ENCODE data around the gene LTBP1. TPM values are rescaled to one million over a fixed set of nuclear protein-coding genes. Genes with fewer than 3 reads are reported as not detected.
A peak's percentile ranks its signal among the peaks of the same experiment; 100 is the strongest.

LTBP1 gene
- total and polyA plus RNA-seq, 10 of the 15 experiments (the other 5 are each of a cell fraction or from before 2014, with no cell fraction given), result 0.01 to 0.28 (median 0.12) TPM; not detected in 2

- FAIRE-seq, result peak; percentile 97
- ChIA-PET CTCF (no interaction called here), POLR2A (interaction anchor here (1.0 kb wide), 1 partner anchor 10 kb away, joined by 3 read pairs; no protein-coding TSS in a partner anchor), SMC1A (ENCODE audit: uncharacterized antibody, unreplicated experiment) (no interaction called here), RAD21 (ENCODE audit: unreplicated experiment) (no interaction called here)
- Histone ChIP-seq H3K36me3 (ENCODE audit: control insufficient read depth in 2 of 2, insufficient read depth in 2 of 2, low read length in 1 of 2) (no peaks in the 10 kb centered on the region), H4K20me1 (ENCODE audit: control insufficient read depth, insufficient read depth) (no peaks in the 10 kb centered on the region), H3K4me3 (0 out of 2 replicates have a peak overlapping the region, but pooled peaks have one; percentile 3), H3K27ac (ENCODE audit: control insufficient read depth, insufficient read depth) (no peak overlapping the region; the same call in 1 of the 2 replicates), H3K79me2 (ENCODE audit: control insufficient read depth, insufficient read depth, low read length) (no peaks in the 10 kb centered on the region), H3K27me3 (replicated peaks in 1 of 2; ENCODE audit: control insufficient read depth in 2 of 2, insufficient read depth in 2 of 2, low read length in 1 of 2) (no peaks in the 10 kb centered on the region), H2AFZ (ENCODE audit: control insufficient read depth, low read depth, low read length) (peak overlapping the region; percentile 1), H3K9ac (ENCODE audit: control insufficient read depth, insufficient read depth, low read length) (no peak overlapping the region), H3K4me2 (ENCODE audit: control insufficient read depth, insufficient read depth) (peak overlapping the region; percentile 64), H3K4me1 (ENCODE audit: control insufficient read depth, insufficient read depth, low read length) (peaks cover 19% of the 10 kb centered on the region), H3K9me3 (replicated peaks; ENCODE audit: control insufficient read depth, insufficient read depth, low read length) (no peaks in the 10 kb centered on the region)
- intact Hi-C loops (cut with micrococcal nuclease; ENCODE audit: unreplicated experiment) (loop anchor here (1.0 kb wide), 1 partner anchor 12 kb away; no protein-coding TSS in a partner anchor), in situ Hi-C loops (cut with MboI) (no loop called here)
- TF ChIP-seq RUNX3 (IDR thresholded peaks at IDR 0.05; ENCODE audit: low read length), result peak; percentile 91
- TF ChIP-seq ZNF384 (IDR thresholded peaks at IDR 0.05; ENCODE audit: borderline replicate concordance, low read depth, low read length), result peak; percentile 35; the same call in 1 of the 2 replicates
- no peak for TF ChIP-seq SPI1 (IDR thresholded peaks at IDR 0.05; ENCODE audit: borderline replicate concordance, insufficient read depth, low read depth, low read length)
- 0 out of 2 replicates have a peak, but pooled peaks have one; percentile 15 for TF ChIP-seq TCF12 (IDR thresholded peaks at IDR 0.05; ENCODE audit: low read depth, low read length)
- TF ChIP-seq, protein P1, sequence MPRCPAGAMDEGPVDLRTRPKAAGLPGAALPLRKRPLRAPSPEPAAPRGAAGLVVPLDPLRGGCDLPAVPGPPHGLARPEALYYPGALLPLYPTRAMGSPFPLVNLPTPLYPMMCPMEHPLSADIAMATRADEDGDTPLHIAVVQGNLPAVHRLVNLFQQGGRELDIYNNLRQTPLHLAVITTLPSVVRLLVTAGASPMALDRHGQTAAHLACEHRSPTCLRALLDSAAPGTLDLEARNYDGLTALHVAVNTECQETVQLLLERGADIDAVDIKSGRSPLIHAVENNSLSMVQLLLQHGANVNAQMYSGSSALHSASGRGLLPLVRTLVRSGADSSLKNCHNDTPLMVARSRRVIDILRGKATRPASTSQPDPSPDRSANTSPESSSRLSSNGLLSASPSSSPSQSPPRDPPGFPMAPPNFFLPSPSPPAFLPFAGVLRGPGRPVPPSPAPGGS (IDR thresholded peaks at IDR 0.05; ENCODE audit: borderline replicate concordance, insufficient read depth, low read depth, low read length, poor library complexity, severe bottlenecking), result no peak
- no peak for TF ChIP-seq SMC3 (IDR thresholded peaks at IDR 0.05; ENCODE audit: borderline replicate concordance, low read length)
- 0 out of 2 replicates have a peak, but pooled peaks have one; percentile 23 for TF ChIP-seq NFIC (IDR thresholded peaks at IDR 0.05; ENCODE audit: low read depth, low read length)
- 0 out of 4 replicates have a peak, but pooled peaks of 1 of the 2 experiments have one; percentile 29 for TF ChIP-seq EP300 (IDR thresholded peaks at IDR 0.05; ENCODE audit: borderline replicate concordance in 1 of 2, control insufficient read depth in 1 of 2, low read depth in 2 of 2, low read length in 2 of 2)
- TF ChIP-seq CBFB (IDR thresholded peaks at IDR 0.05; ENCODE audit: low read depth), result 0 out of 2 replicates have a peak, but pooled peaks have one; percentile 35
- peak; percentile 88; the same call in 2 of the 3 replicates for TF ChIP-seq POU2F2 (IDR thresholded peaks at IDR 0.05; ENCODE audit: borderline replicate concordance, low read depth, low read length)
- TF ChIP-seq MTA2 (IDR thresholded peaks at IDR 0.05; ENCODE audit: low read depth), result 0 out of 2 replicates have a peak, but pooled peaks have one; percentile 18
- BruUV-seq (replicated peaks), result no TSS peak
- DNase-seq (ENCODE audit: low read depth, low spot score), result peak; percentile 38
- 7% methylated on average over 8 of the region's 8 CpGs for WGBS (ENCODE audit: insufficient coverage, insufficient replicate concordance, low lambda C conversion rate, missing lambda C conversion rate)
- ATAC-seq, result peak; percentile 85
Measured at GRCh38 chr2:32910883-32911598, 35.7 kb upstream of the LTBP1 start.

Data from GM12878 (cell line).